HG02852 (cell line): ENCODE data around the gene ANKFY1.

Experiments used
- ATAC-seq: cut with Tn5 transposase; IDR thresholded peaks from one replicate; pipeline ENCODE4 v1.9.1; 2021; ENCODE audit warnings: mild to moderate bottlenecking, moderate library complexity; ENCODE audit not compliant: unreplicated experiment

ANKFY1 gene

DNA sequence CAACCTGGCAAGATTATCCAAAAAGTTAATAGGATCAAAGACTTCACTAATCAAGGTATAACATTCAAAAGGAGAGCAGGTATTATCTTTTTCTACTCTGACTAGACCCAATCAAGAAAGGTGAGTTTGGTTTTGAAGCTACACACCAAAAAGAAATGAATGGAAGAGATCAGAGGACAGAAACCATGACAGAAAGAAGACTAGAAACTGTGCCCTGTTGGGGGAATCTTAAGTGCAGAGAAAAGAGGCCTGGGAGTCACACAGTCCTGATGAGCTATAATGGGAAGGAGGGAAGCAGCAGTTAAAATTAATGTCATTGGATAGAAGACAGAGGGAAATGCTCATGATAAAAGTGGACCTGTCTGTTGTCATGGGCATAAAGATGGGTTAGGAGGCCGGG is 138.2 kb downstream of the ANKFY1 start:
- ATAC-seq = no peak

DNA sequence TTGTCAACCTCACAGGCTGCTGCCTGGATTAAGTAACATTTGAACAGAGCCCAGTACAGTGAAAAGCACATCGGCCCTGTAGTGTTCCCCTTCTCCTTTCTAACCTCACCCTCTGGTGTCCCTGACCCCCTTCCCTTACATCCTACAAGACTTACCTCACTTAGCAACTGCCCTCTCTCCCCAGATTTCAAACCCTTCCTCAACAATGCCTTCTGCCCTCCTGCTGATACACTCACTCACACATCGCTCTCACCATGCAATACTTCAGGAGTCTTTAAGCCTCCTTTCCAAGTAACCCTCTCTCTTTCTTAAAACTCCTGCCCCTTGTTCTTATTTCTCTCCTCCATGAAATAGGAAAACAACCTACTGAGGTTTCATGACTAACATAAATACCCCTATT is 138.8 kb downstream of the ANKFY1 start:
- no peak for ATAC-seq

DNA sequence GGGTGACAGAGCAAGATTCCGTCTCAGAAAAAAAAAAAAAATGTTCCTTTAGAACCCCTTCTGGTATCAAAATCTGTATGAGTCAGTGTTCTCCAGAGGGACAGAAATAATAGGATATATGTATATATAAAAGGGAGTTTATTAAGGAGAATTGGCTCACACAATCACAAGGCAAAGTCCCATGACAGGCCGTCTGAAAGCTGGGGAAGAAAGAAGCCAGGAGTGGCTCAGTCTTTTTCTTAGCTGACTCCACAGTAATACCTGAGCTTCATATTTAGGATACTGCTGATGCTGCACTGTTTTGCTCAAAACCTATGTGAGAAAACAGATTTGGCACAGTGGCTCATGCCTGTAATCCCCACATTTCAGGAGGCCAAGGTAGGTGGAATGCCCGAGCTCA is 143.4 kb downstream of the ANKFY1 start:
- no peak for ATAC-seq

DNA sequence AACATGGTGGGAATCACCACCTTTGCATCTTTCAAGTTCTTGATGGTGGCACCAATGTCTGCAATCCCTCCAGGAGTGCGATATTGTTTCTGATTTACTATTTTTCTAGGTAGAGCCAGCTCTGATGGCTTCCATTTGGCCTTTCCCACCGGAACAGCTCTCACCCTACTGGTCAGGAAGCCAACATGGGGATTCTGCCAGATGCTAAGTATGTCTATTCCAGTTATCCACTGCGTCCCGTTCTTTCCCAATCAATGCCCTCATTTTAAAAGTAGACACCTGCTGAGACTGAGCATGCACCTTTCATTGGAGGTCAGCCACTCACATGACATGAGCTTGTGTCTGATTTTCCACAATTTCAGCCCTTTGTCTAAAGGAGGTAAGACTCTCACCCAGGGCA is 144.5 kb downstream of the ANKFY1 start:
- no peak for ATAC-seq

DNA sequence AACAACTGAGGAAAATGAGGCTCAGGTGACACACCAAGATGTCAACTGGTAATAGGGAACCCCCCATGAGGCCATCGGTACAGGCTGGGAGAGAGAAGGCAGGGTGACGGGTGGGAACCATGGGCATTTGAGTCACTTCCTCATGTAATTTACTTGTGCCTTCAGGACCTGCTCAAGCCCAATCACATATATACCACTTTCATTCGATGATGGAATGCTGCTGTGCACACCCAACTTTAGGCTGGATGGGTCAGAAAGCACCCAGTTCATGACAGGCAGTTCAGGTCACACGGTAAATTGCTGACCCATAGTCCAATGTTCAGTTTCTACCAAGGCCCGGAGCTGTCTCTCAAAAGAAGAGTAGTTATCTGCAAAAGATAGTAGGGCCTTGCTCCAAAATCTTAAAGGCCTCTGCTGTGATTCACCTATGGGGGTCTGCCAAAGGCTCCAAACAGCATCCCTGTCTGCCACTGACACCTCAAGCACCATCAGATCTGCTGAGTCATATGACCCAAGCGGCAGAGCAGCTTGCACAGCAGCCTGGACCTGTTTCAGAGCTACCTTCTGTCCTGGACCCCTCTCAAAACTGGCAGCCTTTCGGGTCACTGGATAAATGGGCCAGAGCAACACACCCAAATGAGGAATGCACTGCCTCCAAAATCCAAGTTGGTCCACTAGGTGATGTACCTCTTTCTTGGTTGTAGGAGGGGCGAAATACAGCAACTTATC is 145.6 kb downstream of the ANKFY1 start:
- ATAC-seq = no peak

DNA sequence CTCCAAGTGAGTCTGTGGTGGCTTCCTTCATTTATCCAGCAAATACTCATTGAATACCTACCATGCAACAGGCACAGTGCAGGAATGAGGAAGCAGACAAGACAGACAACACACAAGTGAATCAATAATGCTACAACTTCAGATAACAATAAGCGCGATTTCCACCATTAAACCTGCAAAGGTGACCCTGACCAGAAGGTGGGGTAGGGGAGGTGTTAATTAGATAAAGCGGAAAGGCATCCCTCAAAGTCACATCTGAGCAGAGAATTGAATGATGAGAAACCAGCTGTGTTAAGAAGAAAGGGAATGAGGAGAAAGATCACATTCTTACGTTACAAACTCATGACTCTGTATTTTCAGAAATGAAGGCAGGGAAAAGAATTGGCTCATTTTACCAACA is 147.3 kb downstream of the ANKFY1 start:
- ATAC-seq = no peak
